AG10803 (cell line): ENCODE data around the gene ORC3.

Experiments
- DNase-seq: peaks from one replicate; pipeline ENCODE4 v3.0.0; 2010; ENCODE audit warnings: low read depth
- H3K4me3 ChIP-seq: 2 replicates; pipeline ENCODE4 v1.5.1; 2011; ENCODE audit warnings: mild to moderate bottlenecking, low read length, control low read depth
- CTCF ChIP-seq: conservative IDR thresholded peaks from 2 replicates; pipeline ENCODE4 v1.5.1; 2011; ENCODE audit warnings: mild to moderate bottlenecking, low read length, control low read depth, inconsistent platforms

The ORC3 gene

GRCh38 chr6:87589693-87590416 lies at the start of gene ORC3, which contains the start of gene RARS2:
Gene ORC3 (plus strand): TSS chr6:87590135. CDS start chr6:87590169, 34 bp downstream.
Gene RARS2 (minus strand): TSS chr6:87589987. CDS start chr6:87589957, 30 bp downstream.
- peak within 1 kb of the TSS; percentile 100 for H3K4me3 ChIP-seq
- peak; percentile 93 for DNase-seq
- TF ChIP-seq CTCF, result no peak

- no peak for DNase-seq
- no peak for TF ChIP-seq CTCF
- no peak overlapping the region for H3K4me3 ChIP-seq
These were observed 49.4 kb upstream of the ORC3 start for GRCh38 chr6:87540539-87540938.

DNA sequence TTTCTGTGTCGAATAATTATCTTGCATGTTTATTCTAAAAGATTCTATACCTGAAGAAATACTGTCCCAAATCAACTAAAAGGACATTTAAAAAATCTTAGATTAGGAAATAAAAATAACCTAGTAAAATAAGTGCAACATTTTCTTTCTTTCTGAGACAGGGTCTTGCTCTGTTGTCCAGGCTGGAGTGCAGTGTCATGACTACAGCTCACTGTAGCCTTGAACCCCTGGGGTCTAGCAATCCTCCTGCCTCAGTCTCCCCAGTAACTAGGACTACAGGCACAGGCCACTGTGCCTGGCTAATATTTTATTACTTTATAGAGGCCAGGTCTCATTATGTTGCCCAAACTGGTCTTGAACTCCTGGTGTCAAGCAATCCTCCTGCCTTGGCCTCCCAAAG lies 48.9 kb upstream of the ORC3 start:
- no peak for DNase-seq
- H3K4me3 ChIP-seq, result no peak overlapping the region
- no peak for TF ChIP-seq CTCF

GRCh38 chr6:87541744-87542143 lies 48.2 kb upstream of the ORC3 start:
- peak; percentile 3 for DNase-seq
- TF ChIP-seq CTCF, result no peak
- no peak overlapping the region for H3K4me3 ChIP-seq

GRCh38 chr6:87543696-87544473 lies 46.0 kb upstream of the ORC3 start:
- H3K4me3 ChIP-seq, result no peak overlapping the region
- TF ChIP-seq CTCF, result no peak
- no peak for DNase-seq

- no peak for TF ChIP-seq CTCF
- no peak overlapping the region for H3K4me3 ChIP-seq
- DNase-seq, result no peak
These were observed 45.5 kb upstream of the ORC3 start for GRCh38 chr6:87544474-87544735.

DNA sequence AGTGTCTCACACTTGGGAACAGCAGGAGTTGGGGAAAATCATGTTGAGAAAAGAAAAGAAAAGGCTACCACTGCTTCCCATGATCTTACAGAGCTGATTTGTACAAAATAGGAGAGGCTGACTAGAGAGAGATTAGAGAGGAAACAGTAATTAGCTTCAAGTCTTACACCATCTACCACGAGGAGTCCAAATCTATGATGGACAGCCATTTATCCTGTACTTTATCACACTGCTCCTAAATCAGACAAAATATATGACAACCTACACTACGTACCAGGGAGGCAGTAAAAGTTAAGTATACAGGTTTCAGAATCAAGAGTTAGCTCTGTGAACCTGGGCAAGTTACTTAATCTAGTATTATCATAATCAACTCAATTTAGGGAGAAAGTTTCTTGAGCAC lies 38.1 kb upstream of the ORC3 start:
- no peak for TF ChIP-seq CTCF
- no peak overlapping the region for H3K4me3 ChIP-seq
- DNase-seq, result no peak
